Transverse colon (tissue), 4 donors: ENCODE results near the gene HEBP1.

Source experiments
- CTCF ChIP-seq, 5 experiments: fragments of 200-600 bp in 3 of 5; fragments of 450-650 bp in 2 of 5; sonication (generic) in 3 of 5; IDR thresholded peaks; 1 replicate in 2 of 5; 2 replicates in 3 of 5; pipeline ENCODE4 v1.5.1; 2016 to 2017; ENCODE audit warnings: antibody characterized with exemption in 5 of 5, inconsistent platforms in 3 of 5, mild to moderate bottlenecking in 2 of 5, moderate library complexity in 1 of 5
- EP300 ChIP-seq: sonication (generic); formaldehyde crosslinking; IDR thresholded peaks from one replicate; pipeline ENCODE4 v1.6.1; 2017; ENCODE audit warnings: antibody characterized with exemption, low read depth
- POLR2A ChIP-seq: fragments of 450-650 bp; IDR thresholded peaks from one replicate; pipeline ENCODE4 v1.6.1; 2016; ENCODE audit warnings: antibody characterized with exemption, mild to moderate bottlenecking, moderate library complexity
- POLR2AphosphoS5 ChIP-seq, 3 donors: sonication (generic); formaldehyde crosslinking; IDR thresholded peaks; one replicate each; pipeline ENCODE4 v1.6.1; 2016; ENCODE audit warnings: antibody characterized with exemption in 3 of 3

- no peak for TF ChIP-seq CTCF (IDR thresholded peaks at IDR 0.05)
- TF ChIP-seq EP300 = no peak
- TF ChIP-seq POLR2A = no peak
- TF ChIP-seq POLR2AphosphoS5 (IDR thresholded peaks at IDR 0.05) = no peak
Observed at GRCh38 chr12:12998248-12998647, 1.8 kb downstream of the HEBP1 start.
